Esophagus muscularis mucosa (tissue), 4 donors: ENCODE results near the gene ABCA1.

Experiments
- CTCF ChIP-seq, 3 experiments: fragments of 200-600 bp in 2 of 3; fragments of 450-650 bp in 1 of 3; sonication (generic) in 2 of 3; IDR thresholded peaks; one replicate each; pipeline ENCODE4 v1.5.1; 2017 to 2019; ENCODE audit warnings: antibody characterized with exemption in 3 of 3, mild to moderate bottlenecking in 2 of 3, moderate library complexity in 1 of 3
- EP300 ChIP-seq: sonication (generic); formaldehyde crosslinking; IDR thresholded peaks from one replicate; pipeline ENCODE4 v1.6.1; 2017; ENCODE audit warnings: antibody characterized with exemption
- POLR2A ChIP-seq: fragments of 450-650 bp; IDR thresholded peaks from one replicate; pipeline ENCODE4 v1.6.1; 2017; ENCODE audit warnings: antibody characterized with exemption, moderate library complexity, mild to moderate bottlenecking, low read depth

GRCh38 chr9:104927216-104927911 is 591 bp downstream of the ABCA1 start:
- TF ChIP-seq CTCF (IDR thresholded peaks at IDR 0.05) (no peak), EP300 (no peak), POLR2A (no peak)
